Endothelial cell of umbilical vein (primary cell): ENCODE data around the gene HCK. TPM values are rescaled to one million over a fixed set of nuclear protein-coding genes. Genes with fewer than 3 reads are reported as not detected.

Experiments
- BruUV-seq: library from RNA; stranded (reverse); fragments of 400-500 nt; replicated peaks from 2 replicates; lab custom pipeline; 2021; lab: Mats Ljungman, UMichigan
- CTCF ChIA-PET: fragments of 300-600, 350-600 bp; sonication (Branson Sonifier 250); formaldehyde crosslinking; loops from one replicate; lab custom pipeline; 2021; ENCODE audit warnings: antibody characterized with exemption, inconsistent platforms; lab: Charles Lee
- POLR2A ChIA-PET: fragments of 300-600, 350-600 bp; sonication (Branson Sonifier 250); formaldehyde crosslinking; loops from one replicate; lab custom pipeline; 2021; ENCODE audit warnings: antibody characterized with exemption, inconsistent platforms; lab: Charles Lee
- DNase-seq: peaks from one replicate; pipeline ENCODE4 v3.0.0-alpha.2; 2011; ENCODE audit warnings: low read depth, low spot score
- FAIRE-seq: peaks from 2 replicates; lab custom pipeline; 2011; peaks lifted over from hg19 to GRCh38; lab: Jason Lieb, UNC
- H2AFZ ChIP-seq: 2 replicates; pipeline ENCODE4 v1.6.0; 2012; ENCODE audit warnings: low read depth, low read length, control low read depth, inconsistent platforms
- H3K27ac ChIP-seq: 2 replicates; pipeline ENCODE4 v1.5.1; 2011; ENCODE audit warnings: low read depth, mild to moderate bottlenecking, control low read depth, low read length, moderate library complexity; ENCODE audit not compliant: insufficient read depth
- H3K27me3 ChIP-seq, 2 experiments: 2 replicates each; pipeline versions ENCODE4 v1.6.0 to v1.6.1; 2011; ENCODE audit warnings: low read length in 2 of 2, mixed read lengths in 1 of 2; ENCODE audit not compliant: control insufficient read depth in 2 of 2, insufficient read depth in 2 of 2
- H3K36me3 ChIP-seq, 2 experiments: 2 replicates in 1 of 2; 3 replicates in 1 of 2; pipeline ENCODE4 v1.5.1; 2011; ENCODE audit warnings: low read length in 2 of 2, mild to moderate bottlenecking in 1 of 2, moderate library complexity in 1 of 2; ENCODE audit not compliant: control insufficient read depth in 2 of 2, insufficient read depth in 2 of 2; ENCODE audit errors: extremely low read depth in 1 of 2
- H3K4me1 ChIP-seq: 3 replicates; pipeline ENCODE4 v1.5.1; 2011; ENCODE audit warnings: mild to moderate bottlenecking, low read length; ENCODE audit not compliant: control insufficient read depth, insufficient read depth; ENCODE audit errors: extremely low read depth
- H3K4me2 ChIP-seq: 2 replicates; pipeline ENCODE4 v1.6.1; 2011; ENCODE audit warnings: low read length, control low read depth, mixed read lengths; ENCODE audit not compliant: insufficient read depth
- H3K4me3 ChIP-seq, 3 experiments: fragments of 200-600 bp in 1 of 3; sonication (generic), shearing (Covaris generic) in 1 of 3; replicated peaks in 1 of 3; 2 replicates each; pipeline ENCODE4 v1.5.1; 2011 to 2016; ENCODE audit warnings: control low read depth in 3 of 3, low read length in 3 of 3, mild to moderate bottlenecking in 2 of 3, inconsistent platforms in 1 of 3, low read depth in 1 of 3, moderate library complexity in 1 of 3; ENCODE audit not compliant: insufficient read depth in 1 of 3
- H3K79me2 ChIP-seq: 2 replicates; pipeline ENCODE4 v1.6.0; 2012; ENCODE audit warnings: low read length, inconsistent platforms; ENCODE audit not compliant: control insufficient read depth, insufficient read depth
- H3K9ac ChIP-seq: replicated peaks from 2 replicates; pipeline ENCODE3; 2011; ENCODE audit warnings: low read length, control low read depth; ENCODE audit not compliant: insufficient read depth; ENCODE audit errors: extremely low read depth
- H3K9me1 ChIP-seq: replicated peaks from 3 replicates; pipeline ENCODE4 v1.6.0; 2011; ENCODE audit warnings: mild to moderate bottlenecking, low read length; ENCODE audit not compliant: control insufficient read depth, insufficient read depth; ENCODE audit errors: extremely low read depth
- H3K9me3 ChIP-seq: replicated peaks from 2 replicates; pipeline ENCODE4 v1.5.1; 2012; ENCODE audit warnings: low read length, inconsistent platforms; ENCODE audit not compliant: control insufficient read depth, insufficient read depth
- H4K20me1 ChIP-seq: replicated peaks from 2 replicates; pipeline ENCODE3; 2011; ENCODE audit warnings: mild to moderate bottlenecking, low read length; ENCODE audit not compliant: control insufficient read depth, insufficient read depth; ENCODE audit errors: extremely low read depth
- EZH2 ChIP-seq: IDR thresholded peaks from 2 replicates; pipeline ENCODE4 v1.6.1; 2012; ENCODE audit warnings: borderline replicate concordance, low read depth, mild to moderate bottlenecking, moderate library complexity, low read length, inconsistent platforms; ENCODE audit not compliant: severe bottlenecking
- GATA2 ChIP-seq: IDR thresholded peaks from 2 replicates; pipeline ENCODE4 v1.7.0; 2011; ENCODE audit warnings: low read depth, mild to moderate bottlenecking, moderate library complexity, mixed read lengths, low read length; ENCODE audit not compliant: insufficient read length, insufficient read depth
- JUN ChIP-seq: IDR thresholded peaks from 2 replicates; pipeline ENCODE4 v1.6.1; 2011; ENCODE audit warnings: borderline replicate concordance, low read depth; ENCODE audit not compliant: insufficient read length, insufficient read depth
- MAX ChIP-seq: IDR thresholded peaks from 2 replicates; pipeline ENCODE4 v1.6.1; 2011; ENCODE audit not compliant: insufficient read depth, insufficient read length
- MYC ChIP-seq: IDR thresholded peaks from one replicate; pipeline ENCODE4 v1.6.1; 2011; ENCODE audit warnings: mild to moderate bottlenecking, low read depth, low read length
- POLR2A ChIP-seq: IDR thresholded peaks from 2 replicates; pipeline ENCODE4 v1.6.1; 2012; ENCODE audit warnings: low read depth, mild to moderate bottlenecking, control low read depth, low read length
- dilution Hi-C: fragments of 300-500 bp; cut with MboI; formaldehyde crosslinking; loops from one replicate; pipeline ENCODE4 v1.15.0; 2019; ENCODE audit warnings: low sequenced_read_pairs; ENCODE audit not compliant: extremely low pct_ligation_motif_present
- intact Hi-C: fragments of 100-400 bp; cut with micrococcal nuclease; formaldehyde crosslinking; loops from one replicate; pipeline ENCODE4 v1.10.0; 2022
- polyA plus RNA-seq, 4 experiments: library from polyadenylated mRNA; depleted of rRNA in 3 of 4; stranded (reverse) in 3 of 4; unstranded in 1 of 4; fragments of >200 nt; gene quantifications; 2 replicates each; pipeline versions ENCODE4 v1.2.1 to v1.2.3, GENCODE V29; 2011 to 2012; ENCODE audit warnings: missing spikeins in 1 of 4
- total RNA-seq: library from RNA; stranded (reverse); gene quantifications from 2 replicates; pipeline ENCODE4 v1.2.3, GENCODE V29; 2021
- TF ChIP-seq, protein P1 (sequence below), 2 donors: IDR thresholded peaks; 1 replicate in 1 of 2; 2 replicates in 1 of 2; pipeline ENCODE4 v1.5.1; 2011; ENCODE audit warnings: low read length in 2 of 2, mild to moderate bottlenecking in 2 of 2, moderate library complexity in 2 of 2, control low read depth in 1 of 2, inconsistent platforms in 1 of 2, low read depth in 1 of 2; ENCODE audit not compliant: insufficient read depth in 1 of 2; ENCODE audit errors: extremely low read depth in 1 of 2

The HCK gene
- total and polyA plus RNA-seq, 2 donors (not counting 3 experiments of a cell fraction or from before 2014, with no cell fraction given), result not detected

GRCh38 chr20:32110173-32110704 lies 58.2 kb downstream of the HCK start:
- FAIRE-seq, result peak; percentile 66
- dilution Hi-C loops, result no loop called here

More at GRCh38 chr20:32110173-32110704, 58.2 kb downstream of the HCK start:
- CTCF ChIA-PET, result interaction anchor here (0.7 to 1.3 kb wide), 2 partner anchors 10 to 222 kb away, joined by 3 to 4 read pairs; no protein-coding TSS in a partner anchor
- peak overlapping the region; percentile 96 for H3K27ac ChIP-seq
- no peak for DNase-seq
- H3K4me2 ChIP-seq, result peak overlapping the region; percentile 83
- H3K9me3 ChIP-seq, result no peaks in the 10 kb centered on the region
- peaks cover 52% of the 10 kb centered on the region for H3K79me2 ChIP-seq
- TSS peak; percentile 49 for BruUV-seq
- no peaks in the 10 kb centered on the region for H3K27me3 ChIP-seq
- peaks cover 9% of the 10 kb centered on the region for H3K4me1 ChIP-seq
- TF ChIP-seq JUN (no peak), POLR2A (no peak), MAX (no peak), GATA2 (no peak), MYC (no peak), EZH2 (no peak)
- TF ChIP-seq, protein P1, sequence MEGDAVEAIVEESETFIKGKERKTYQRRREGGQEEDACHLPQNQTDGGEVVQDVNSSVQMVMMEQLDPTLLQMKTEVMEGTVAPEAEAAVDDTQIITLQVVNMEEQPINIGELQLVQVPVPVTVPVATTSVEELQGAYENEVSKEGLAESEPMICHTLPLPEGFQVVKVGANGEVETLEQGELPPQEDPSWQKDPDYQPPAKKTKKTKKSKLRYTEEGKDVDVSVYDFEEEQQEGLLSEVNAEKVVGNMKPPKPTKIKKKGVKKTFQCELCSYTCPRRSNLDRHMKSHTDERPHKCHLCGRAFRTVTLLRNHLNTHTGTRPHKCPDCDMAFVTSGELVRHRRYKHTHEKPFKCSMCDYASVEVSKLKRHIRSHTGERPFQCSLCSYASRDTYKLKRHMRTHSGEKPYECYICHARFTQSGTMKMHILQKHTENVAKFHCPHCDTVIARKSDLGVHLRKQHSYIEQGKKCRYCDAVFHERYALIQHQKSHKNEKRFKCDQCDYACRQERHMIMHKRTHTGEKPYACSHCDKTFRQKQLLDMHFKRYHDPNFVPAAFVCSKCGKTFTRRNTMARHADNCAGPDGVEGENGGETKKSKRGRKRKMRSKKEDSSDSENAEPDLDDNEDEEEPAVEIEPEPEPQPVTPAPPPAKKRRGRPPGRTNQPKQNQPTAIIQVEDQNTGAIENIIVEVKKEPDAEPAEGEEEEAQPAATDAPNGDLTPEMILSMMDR (IDR thresholded peaks at IDR 0.05; ENCODE audit: extremely low read depth in 1 of 2, insufficient read depth in 1 of 2, low read depth in 1 of 2, low read length in 2 of 2), result no peak
- H3K9me1 ChIP-seq, result no peaks in the 10 kb centered on the region
- H3K4me3 ChIP-seq, result peak overlapping the region; percentile 25 to 79 (median 75)
- no peaks in the 10 kb centered on the region for H4K20me1 ChIP-seq
- H3K36me3 ChIP-seq, result no peaks in the 10 kb centered on the region
- intact Hi-C loops, result no loop called here
- POLR2A ChIA-PET, result no interaction called here
- peak overlapping the region; percentile 76 for H2AFZ ChIP-seq
- H3K9ac ChIP-seq, result peak overlapping the region; percentile 97
